HG03196 (cell line): ENCODE data around the gene CYP27C1.
"Not testable (repeated sequence)": the region's sequence is repeated elsewhere in the genome, so short reads cannot be mapped to it uniquely, and the experiment has no call there.

ENCODE experiments used
- ATAC-seq: cut with Tn5 transposase; IDR thresholded peaks from one replicate; pipeline ENCODE4 v1.9.1; 2021; ENCODE audit not compliant: unreplicated experiment

The CYP27C1 gene

DNA sequence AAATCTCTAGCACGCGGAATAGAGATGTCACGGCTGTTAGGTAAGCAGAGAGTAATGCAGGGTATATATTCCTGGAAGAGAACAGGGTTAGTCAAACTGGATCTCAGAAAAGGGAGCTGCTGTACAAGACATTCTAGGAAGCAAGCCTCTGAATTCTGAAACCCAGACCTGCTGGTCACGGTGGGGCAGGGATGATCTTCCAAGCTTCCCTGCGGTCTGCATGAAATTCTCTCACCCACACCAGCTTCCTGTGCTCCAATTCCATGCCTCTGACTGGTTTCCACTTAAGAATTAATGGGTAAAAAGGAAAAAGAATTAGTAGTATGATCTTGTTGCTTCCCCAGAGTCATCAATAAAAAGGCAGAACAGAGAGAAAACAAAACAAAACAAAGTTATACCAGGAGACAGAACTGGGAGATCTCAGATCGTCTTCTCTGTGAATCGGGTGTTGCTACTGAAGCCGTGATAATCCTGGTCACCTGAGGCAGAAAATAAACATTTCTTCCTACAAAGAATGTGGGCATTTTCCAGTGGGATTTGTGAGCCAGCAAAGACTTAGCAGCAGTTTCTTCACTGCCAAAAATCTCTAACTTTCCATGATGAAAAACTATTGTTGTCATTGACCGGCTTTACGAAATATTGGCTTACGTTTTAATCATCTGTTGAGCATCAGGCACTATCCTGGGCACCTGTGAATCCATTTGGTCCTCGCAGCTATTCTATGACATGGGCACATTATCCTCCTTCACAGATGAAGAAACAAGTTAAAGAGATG lies 5.3 kb upstream of the CYP27C1 start:
- no peak for ATAC-seq

DNA sequence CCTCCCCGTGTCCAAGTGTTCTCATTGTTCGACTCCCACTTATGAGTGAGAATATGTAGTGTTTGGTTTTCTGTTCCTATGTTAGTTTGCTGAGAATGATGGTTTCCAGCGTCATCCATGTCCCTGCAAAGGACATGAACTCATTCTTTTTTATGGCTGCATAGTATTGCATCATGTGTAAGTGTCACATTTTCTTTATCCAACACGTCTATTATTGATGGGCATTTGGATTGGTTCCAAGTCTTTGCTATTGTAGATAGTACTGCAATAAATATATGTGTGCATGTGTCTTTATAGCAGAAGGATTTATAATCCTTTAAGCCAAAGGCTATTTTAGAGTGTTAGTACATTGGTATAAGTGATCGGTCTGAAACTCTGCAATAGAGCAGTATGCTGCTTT lies 4.0 kb upstream of the CYP27C1 start:
- not testable (repeated sequence) for ATAC-seq

DNA sequence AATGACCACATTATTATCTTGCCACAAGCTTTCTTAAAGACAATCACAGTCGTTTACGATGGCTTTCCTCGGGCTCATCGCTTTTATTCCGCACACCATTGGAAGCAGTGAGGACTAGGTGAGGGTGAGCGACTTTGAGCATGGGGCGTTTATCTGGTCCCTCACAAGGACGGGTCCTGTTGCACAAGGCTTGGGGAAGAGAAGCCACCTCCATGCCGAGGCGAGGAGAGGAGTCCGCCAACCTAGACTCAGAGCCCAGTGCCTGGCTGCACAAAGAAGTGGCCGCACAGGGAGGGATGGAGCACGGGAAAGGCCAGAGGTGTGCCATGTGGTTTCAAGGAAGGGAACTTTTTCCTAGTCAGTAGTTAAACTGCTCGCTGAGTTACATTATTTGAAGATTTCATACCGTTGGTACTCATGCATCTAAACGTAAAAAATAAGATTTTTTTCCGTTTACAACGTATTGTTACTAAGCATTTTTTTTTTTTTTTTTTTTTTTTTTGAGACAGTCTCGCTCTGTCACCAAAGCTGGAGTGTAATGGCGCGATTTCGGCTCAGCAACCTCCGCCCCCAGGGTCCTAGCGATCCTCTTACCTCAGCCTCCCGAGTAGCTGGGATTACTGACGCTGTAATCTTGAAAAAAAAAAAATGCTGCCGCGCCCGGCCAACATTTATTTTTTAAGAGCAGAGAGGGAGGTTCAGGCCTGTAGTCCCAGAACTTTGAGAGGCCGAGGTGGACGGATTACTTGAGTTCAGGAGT lies 849 bp upstream of the CYP27C1 start:
- ATAC-seq, result no peak

DNA sequence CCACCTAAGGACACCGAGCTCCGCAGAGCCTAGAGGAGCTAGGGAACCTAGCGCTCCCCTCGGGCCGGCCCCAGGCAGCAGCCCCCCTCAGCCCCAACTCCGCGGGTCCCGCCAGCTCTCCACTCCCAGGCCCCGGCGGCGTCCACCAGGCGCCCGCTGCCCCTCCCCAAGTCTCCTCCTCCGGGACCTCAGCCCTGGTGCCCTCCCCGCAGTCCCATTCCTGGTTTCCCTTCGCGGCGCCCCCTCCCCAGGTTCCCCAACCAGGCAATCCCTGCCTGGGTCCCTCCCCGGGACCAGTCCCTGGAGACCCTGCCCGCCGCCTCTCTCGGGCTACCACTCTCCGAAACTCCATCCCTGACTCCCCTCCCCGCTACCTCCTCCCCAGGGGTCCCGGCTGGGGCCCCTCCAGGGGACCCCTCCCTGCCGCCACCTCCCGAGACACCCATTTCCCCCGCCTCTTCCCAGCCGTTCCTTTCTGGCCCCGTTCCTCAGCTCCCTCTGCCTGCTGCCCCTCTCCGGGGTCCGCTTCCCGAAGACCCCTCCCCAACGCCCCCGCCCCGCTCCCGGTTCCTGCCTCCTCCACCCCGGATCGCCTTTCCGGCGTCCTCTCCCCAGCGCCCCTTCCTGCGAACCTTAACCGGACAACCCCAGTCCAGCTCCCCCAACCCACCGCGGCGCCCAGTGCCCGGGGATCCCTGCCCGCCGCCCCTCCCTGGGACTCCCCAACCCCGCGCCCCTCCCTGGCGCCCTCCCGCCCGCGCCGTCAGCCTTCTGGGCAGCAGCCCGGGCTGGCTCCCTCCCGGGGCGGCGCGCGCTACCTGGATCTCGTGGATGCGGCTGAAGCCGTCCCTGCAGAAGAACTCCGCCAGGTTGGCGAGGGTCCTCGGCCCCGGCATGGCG lies 678 bp downstream of the CYP27C1 start:
- no peak for ATAC-seq

DNA sequence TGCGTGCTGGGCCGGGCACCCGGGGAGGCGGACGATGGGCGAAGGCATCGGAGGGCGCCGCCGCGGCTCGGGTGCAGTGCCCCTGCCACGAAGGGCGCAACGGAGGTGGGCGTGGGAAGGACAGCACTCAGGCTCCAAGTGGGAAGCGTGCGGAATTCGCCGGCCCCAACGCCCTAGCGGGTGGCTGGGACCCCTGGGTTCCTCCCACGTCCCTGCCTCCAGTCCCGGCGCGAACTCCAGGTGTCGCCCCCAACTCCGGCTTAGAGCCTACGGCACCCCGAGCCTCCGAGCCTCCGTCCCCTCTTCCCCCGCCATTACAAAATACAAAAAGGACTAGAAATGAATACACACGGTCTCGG lies 1.3 kb downstream of the CYP27C1 start:
- no peak for ATAC-seq

DNA sequence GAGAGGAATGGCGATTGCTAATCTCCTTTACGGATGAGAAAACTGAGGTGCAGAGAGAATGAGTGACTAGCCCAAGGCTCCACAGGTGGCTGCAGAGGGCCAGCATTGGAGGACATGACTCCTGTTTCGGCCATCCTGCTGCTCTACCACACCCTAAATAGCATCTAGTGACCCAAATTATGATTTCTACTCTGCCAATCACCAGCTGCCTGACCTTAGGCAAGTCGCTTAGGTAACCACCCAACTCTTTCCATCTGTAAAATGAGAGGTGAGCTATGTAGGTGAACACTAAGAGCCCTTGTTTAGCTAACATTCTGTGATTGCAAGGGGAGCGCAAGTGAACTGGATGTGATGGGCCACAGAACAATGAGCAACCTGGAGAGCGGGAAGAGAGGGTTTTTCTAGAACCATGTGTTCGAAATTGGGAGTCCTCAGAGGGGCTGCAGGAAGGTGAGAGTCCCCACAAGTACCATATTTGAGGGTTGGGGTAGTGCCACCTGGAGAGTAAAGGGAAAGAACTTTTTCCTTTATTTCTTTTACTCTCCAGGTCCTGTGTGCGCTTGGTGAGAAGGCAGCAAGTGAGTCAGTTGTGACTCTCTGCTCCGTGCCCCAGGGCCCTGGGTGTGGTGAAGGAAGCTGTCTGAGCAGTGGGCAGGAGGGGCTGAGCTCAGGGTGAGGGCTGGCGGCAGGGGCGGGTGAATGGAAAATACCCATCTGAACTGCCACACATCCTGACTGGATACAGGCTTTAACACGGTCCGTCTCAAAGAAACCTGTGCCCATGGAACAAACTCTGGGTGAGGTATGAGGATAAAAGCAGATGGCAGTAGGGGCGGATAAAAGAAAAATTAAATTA lies 2.4 kb downstream of the CYP27C1 start:
- no peak for ATAC-seq

DNA sequence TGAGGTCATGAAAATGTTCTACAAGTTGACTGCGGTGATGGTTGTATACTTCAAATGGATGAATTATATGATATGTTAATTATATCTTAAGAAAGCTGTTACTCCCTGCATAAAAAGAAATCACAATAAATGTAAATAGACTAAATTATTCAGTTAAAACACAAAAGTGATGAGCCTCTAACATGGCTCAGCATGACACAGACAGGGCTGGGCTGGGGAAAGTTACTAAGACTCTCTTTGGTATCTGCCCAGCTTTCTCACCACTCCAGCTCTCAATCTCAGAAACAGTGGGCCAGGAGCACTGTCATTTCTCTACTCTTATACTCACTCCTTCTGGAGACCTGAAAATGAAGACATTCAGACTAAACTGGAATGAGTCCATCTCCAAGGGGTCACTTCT lies 3.5 kb downstream of the CYP27C1 start:
- no peak for ATAC-seq

DNA sequence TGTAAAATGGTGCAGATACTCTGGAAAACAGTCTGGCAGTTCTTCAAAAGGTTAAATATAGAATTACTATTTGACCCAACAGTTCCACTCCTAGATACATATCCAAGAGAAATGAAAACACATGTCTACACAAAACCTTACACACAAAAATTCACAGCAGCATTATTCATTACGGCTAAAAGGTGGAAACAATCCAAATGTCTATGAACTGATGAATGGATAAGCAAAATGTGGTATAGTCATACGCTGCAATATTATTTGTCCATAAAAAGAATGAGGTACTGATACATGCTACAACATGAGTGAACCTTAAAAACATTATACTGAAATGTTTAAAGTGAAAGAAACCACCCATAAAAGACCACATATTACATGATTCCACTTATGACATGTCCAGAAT lies 4.0 kb downstream of the CYP27C1 start:
- ATAC-seq, result no peak

DNA sequence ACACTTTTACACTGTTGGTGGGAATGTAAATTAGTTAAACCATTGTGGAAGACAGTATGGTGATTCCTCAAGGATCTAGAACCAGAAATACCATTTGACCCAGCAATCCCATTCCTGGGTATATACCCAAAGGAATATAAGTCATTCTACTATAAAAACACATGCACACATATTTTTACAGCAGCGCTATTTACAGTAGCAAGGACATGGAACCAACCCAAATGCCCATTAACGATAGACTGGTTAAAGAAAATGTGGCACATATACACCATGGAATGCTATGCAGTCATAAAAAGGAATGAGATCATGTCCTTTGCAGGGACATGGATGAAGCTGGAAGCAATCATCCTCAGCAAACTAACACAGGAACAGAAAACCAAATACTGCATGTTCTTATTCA lies 5.9 kb downstream of the CYP27C1 start:
- ATAC-seq, result not testable (repeated sequence)

DNA sequence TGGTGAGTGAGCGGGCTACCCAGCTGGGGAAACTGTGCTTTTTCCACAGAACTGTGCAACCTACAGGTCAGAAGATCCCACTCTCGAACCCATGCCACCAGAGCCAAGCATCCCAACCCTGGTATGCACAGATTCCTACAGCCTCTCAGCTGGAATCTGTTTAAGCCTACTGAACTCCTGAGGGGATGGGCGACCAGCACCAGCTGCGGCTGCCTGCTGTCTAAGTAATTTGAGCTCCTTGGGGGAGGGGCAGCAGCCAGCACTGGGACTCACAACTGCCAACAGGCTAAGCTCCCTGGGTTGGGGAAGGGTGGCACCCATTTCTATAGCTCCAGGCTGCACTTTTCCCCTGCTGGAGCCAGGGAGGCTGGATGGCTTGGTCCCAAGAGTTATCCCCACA lies 11.8 kb downstream of the CYP27C1 start:
- ATAC-seq, result no peak

DNA sequence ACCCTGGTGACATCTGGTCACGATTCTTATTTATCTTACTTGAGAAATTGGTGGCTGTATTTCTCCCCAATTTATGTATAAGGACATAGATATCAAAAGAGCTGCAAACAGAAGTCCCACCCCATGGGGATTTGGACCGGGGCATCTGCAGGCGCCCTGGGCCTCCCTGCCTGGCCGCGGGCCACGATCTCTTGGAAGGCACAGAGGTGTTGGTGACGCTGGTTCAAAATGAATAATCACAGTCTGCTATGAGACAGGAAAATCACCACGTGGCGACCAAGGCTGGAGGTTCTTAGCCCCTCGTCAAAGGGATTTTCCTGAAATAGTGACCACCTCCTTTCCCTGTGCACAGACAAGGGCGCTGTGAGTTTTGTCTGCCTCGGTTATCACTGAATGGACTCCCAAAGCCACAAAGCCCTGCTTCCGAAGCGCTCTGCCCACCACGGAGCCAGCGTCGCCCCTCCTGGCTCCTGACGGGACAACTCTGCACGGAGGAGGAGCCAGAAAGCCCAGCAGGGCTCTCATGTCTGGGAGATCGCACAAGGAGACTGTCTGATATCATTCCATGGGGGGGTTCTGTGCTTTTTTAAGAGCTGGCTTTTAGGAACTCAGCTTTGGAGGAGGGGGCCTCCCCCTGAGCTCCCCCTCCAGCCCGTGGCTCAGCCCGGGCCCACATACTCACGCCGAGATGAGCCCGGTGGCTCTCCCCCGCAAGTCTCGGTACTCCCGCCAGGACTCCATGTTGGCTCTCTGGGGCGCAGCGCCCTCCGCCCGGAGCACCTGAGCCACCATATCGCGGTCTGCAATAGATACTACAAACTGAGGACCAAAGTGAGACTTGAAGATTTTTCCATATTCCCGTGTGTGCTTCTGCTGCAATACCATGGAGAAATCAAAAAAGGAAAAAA lies 14.6 kb downstream of the CYP27C1 start:
- no peak for ATAC-seq

DNA sequence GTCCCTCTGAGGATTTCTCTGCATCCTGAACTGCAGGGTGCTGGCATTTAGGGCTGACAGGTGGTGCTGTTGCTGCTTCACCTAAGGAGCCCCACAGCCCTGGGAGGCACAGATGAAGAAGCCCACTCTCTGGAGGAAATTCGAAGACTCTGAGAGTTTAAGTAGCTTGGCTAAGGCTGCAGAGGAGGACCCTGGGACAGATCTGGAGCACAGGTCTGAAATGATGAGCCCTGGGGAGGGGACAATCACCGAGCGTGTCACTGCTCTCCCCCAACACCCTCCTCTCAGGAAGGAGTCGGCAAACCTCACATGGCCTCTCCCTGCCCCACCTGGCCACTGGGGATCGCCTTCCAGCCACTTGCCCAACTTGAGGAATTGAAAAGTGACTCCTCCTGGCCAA lies 18.6 kb downstream of the CYP27C1 start:
- ATAC-seq, result no peak

DNA sequence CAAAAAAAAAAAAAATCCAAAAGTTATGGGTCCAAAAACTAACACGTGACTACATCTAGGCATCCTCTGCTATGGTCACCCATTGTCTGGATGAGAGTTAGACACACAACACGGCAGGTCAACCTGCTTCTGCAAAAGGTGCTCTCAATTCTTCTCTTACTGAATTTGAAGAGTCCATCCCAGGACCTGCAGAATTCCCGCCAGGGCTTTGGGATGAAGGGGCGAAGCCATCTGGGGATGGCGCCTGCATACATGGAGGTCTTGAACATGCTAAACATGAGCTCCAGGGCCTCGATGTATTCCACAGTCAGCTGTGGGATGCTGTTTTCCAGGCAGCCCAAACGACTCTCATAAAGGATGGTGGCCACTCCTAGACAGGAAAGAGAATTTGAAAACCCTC lies 19.1 kb downstream of the CYP27C1 start:
- ATAC-seq, result no peak

DNA sequence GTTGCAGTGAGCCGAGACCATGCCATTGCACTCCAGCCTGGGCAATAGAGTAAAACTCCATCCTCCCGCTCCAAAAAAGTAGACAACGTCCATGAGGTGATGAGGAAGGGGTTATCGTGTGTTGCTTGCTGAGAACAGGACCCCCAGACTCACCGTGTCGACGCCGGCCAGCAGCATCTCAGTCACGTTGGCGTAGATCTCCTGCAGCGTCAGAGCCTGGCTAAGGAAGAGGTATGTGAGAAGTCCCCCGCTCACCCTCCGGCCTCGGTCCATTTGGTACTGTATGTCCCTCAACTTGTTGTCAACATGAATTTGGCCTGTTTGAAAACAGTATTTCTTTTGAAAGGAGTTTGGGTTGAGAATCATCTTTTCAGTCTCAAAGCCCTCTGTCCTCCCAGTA lies 20.9 kb downstream of the CYP27C1 start:
- ATAC-seq, result no peak

DNA sequence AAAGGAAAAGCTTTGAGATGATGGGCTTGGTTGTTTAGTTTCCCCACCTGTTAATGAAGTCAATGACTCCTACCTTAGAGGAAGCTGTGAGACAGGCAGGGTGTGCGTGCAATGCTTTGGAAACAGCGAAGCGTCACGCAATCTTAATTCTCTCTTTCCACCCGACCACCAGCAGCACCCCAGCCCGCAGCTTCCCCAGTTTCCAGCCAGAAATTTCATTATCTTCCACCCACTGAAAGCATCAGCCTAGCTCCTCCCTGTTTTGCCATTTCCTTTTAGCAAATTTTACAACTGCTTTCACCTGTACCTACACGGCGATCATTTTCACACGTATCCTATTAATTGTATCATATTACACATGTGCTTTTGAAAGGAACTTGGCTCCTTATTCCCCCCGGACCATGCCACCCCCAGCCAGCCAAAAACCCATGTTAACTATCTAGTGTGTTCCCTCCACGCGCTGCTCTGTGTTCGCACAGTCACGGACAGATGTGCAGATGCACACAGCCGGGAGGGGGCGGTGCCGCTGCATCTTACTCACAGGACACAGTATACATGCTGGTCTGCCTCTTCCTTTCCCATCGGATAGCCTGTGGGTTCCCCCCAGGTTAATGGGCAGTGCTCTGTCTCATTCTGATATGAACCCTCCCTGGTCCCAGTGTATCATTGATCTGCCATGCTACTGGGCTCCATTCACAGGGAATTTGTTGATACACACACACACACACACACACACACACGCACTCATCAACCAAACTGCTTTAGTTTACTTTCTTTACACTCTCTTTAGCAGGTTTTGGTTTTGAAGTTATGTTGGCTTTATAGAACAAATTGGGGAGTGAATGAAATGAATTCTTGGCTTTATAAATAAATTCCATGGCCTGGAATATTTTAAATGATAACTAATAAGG lies 22.4 kb downstream of the CYP27C1 start:
- peak; percentile 61 for ATAC-seq

DNA sequence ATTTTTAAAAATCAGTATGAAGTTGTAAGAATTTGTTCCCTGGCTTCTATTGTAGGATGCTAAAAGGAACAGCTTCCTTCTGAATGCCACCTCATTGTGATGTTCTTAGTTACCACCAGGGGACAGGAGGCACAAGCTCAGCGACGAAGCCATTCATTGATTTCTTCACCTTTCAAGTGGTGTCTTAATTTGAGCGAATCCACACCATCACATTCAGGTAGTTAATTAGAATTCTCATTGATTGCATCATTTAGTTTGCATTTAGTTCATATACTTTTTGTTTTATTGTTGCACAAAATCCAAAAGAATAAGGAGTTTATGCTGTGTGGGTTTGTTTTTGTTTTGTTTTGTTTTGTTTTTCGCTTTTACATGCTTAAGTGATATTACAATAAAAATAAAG lies 23.1 kb downstream of the CYP27C1 start:
- no peak for ATAC-seq

DNA sequence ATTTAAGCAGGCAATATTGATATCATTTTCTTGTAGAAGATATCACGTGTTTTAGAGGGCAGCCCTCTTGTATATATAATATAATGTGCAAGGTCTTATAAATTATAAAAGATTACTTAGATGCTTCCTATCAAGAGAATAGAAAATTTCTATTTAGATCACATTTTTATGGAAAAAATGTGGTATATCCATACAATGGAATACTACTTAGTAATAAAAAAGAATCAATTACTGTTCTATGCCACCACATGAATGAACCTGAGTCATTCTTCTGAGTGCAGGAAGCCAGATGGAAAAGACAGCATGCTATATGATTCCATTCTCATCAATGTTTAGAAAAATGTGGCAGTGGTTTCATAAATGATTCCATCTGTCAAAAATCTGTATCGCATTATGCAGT lies 23.6 kb downstream of the CYP27C1 start:
- ATAC-seq, result no peak
